HG02943 (cell line): ENCODE results near the gene NBEAL2.

ENCODE experiments used
- ATAC-seq: cut with Tn5 transposase; IDR thresholded peaks from one replicate; pipeline ENCODE4 v1.9.1; 2021; ENCODE audit warnings: mild to moderate bottlenecking, low read depth, moderate library complexity; ENCODE audit not compliant: unreplicated experiment

The NBEAL2 gene

GRCh38 chr3:46997453-46998091 lies 18.1 kb downstream of the NBEAL2 start:
- ATAC-seq = no peak

- no peak for ATAC-seq
Measured at GRCh38 chr3:46998121-46998851, 18.8 kb downstream of the NBEAL2 start.

- ATAC-seq = no peak
Measured at GRCh38 chr3:46998852-46999515, 19.5 kb downstream of the NBEAL2 start.

GRCh38 chr3:46999516-47000197 lies 20.2 kb downstream of the NBEAL2 start:
- ATAC-seq = no peak

GRCh38 chr3:47000198-47000815 lies 20.8 kb downstream of the NBEAL2 start:
- no peak for ATAC-seq

GRCh38 chr3:47000922-47001730 lies 21.7 kb downstream of the NBEAL2 start:
- ATAC-seq = no peak

GRCh38 chr3:47001731-47002170 lies 22.3 kb downstream of the NBEAL2 start:
- ATAC-seq = no peak

GRCh38 chr3:47002171-47003055 lies 22.9 kb downstream of the NBEAL2 start:
- ATAC-seq = no peak

GRCh38 chr3:47003056-47003410 lies 23.6 kb downstream of the NBEAL2 start:
- no peak for ATAC-seq

GRCh38 chr3:47003461-47004368 lies 24.2 kb downstream of the NBEAL2 start:
- ATAC-seq = no peak

- no peak for ATAC-seq
Measured at GRCh38 chr3:47004369-47005211, 25.1 kb downstream of the NBEAL2 start.

- no peak for ATAC-seq
Measured at GRCh38 chr3:47005212-47006144, 26.0 kb downstream of the NBEAL2 start.

- ATAC-seq = no peak
Measured at GRCh38 chr3:47006145-47006651, 26.7 kb downstream of the NBEAL2 start.

- ATAC-seq = no peak
Measured at GRCh38 chr3:47007001-47007400, 27.5 kb downstream of the NBEAL2 start.

- ATAC-seq = no peak
Measured at GRCh38 chr3:47007482-47008233, 28.2 kb downstream of the NBEAL2 start.
